ENCODE data around the gene ABCF2. TPM values are rescaled to one million over a fixed set of nuclear protein-coding genes. Genes with fewer than 3 reads are reported as not detected.

The ABCF2 gene
- total RNA-seq, 1 experiment from 2014 or later: 63.7 TPM

DNA sequence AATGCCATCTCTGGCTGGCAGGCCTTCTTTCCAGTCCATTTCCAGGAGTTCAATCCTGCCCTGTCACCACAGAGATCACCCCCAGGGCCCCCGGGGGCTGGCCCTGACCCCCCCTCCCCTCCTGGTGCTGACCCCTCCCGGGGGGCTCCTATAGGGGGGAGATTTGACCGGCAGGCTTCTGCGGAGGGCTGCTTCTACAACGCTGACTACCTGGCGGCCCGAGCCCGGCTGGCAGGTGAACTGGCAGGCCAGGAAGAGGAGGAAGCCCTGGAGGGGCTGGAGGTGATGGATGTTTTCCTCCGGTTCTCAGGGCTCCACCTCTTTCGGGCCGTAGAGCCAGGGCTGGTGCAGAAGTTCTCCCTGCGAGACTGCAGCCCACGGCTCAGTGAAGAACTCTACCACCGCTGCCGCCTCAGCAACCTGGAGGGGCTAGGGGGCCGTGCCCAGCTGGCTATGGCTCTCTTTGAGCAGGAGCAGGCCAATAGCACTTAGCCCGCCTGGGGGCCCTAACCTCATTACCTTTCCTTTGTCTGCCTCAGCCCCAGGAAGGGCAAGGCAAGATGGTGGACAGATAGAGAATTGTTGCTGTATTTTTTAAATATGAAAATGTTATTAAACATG, 11.3 kb upstream of the ABCF2 start:
- no peak for ATAC-seq
- Histone ChIP-seq H2AFZ (ENCODE audit: low read depth, low read length, poor library complexity, severe bottlenecking) (no peak overlapping the region), H3K4me3 (replicated peaks in 1 of 2; ENCODE audit: low read depth in 1 of 2, low read length in 2 of 2) (no peak overlapping the region), H3K9ac (ENCODE audit: low read length) (no peak overlapping the region), H3K27me3 (ENCODE audit: insufficient read depth, low read length) (no peaks in the 10 kb centered on the region), H3K4me1 (ENCODE audit: control insufficient read depth in 1 of 2, insufficient read depth in 2 of 2, low read length in 2 of 2) (peaks cover 6 to 17% of the 10 kb centered on the region in 2 experiments; a peak in 3 of 4 replicates), H4K20me1 (ENCODE audit: insufficient read depth) (no peaks in the 10 kb centered on the region), H3K9me2 (ENCODE audit: insufficient read depth) (no peaks in the 10 kb centered on the region), H3K79me2 (ENCODE audit: insufficient read depth, low read length) (peaks cover 24% of the 10 kb centered on the region), H3K9me3 (ENCODE audit: control insufficient read depth in 1 of 2, insufficient read depth in 1 of 2, low read depth in 1 of 2, low read length in 2 of 2) (no peaks in the 10 kb centered on the region), H3K27ac (ENCODE audit: low read depth, low read length) (no peak overlapping the region), H3K4me2 (ENCODE audit: low read length) (no peak overlapping the region), H3K36me3 (ENCODE audit: control insufficient read depth in 1 of 2, insufficient read depth in 2 of 2, low read length in 2 of 2) (peaks cover 18 to 31% of the 10 kb centered on the region in 2 experiments)
- RAD21 ChIA-PET (ENCODE audit: low non-redundant PET in 1 of 2, low total read pairs in 2 of 2, uncharacterized antibody in 2 of 2, unreplicated experiment in 2 of 2): no interaction called here
- no peak for DNase-seq (ENCODE audit: low read depth, low spot score)
- no TSS peak for BruUV-seq (replicated peaks)
- TF ChIP-seq, protein P1, sequence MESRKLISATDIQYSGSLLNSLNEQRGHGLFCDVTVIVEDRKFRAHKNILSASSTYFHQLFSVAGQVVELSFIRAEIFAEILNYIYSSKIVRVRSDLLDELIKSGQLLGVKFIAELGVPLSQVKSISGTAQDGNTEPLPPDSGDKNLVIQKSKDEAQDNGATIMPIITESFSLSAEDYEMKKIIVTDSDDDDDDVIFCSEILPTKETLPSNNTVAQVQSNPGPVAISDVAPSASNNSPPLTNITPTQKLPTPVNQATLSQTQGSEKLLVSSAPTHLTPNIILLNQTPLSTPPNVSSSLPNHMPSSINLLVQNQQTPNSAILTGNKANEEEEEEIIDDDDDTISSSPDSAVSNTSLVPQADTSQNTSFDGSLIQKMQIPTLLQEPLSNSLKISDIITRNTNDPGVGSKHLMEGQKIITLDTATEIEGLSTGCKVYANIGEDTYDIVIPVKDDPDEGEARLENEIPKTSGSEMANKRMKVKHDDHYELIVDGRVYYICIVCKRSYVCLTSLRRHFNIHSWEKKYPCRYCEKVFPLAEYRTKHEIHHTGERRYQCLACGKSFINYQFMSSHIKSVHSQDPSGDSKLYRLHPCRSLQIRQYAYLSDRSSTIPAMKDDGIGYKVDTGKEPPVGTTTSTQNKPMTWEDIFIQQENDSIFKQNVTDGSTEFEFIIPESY (IDR thresholded peaks at IDR 0.05; ENCODE audit: extremely low read depth, insufficient replicate concordance, low read length): no peak
- no peak for TF ChIP-seq POLR2A (IDR thresholded peaks at IDR 0.05; ENCODE audit: borderline replicate concordance, extremely low read depth, insufficient read depth, insufficient read length)
- no peak for TF ChIP-seq EZH2 (IDR thresholded peaks at IDR 0.05)
- TF ChIP-seq CEBPB (IDR thresholded peaks at IDR 0.05; ENCODE audit: low read depth): no peak
- TF ChIP-seq JUND (IDR thresholded peaks at IDR 0.05): no peak
- no peak for TF ChIP-seq RAD21 (IDR thresholded peaks at IDR 0.05; ENCODE audit: low read depth)
- no peak for TF ChIP-seq SP1 (IDR thresholded peaks at IDR 0.05; ENCODE audit: low read depth)
- TF ChIP-seq ZNF274 (IDR thresholded peaks at IDR 0.05; ENCODE audit: low read depth, low read length): no peak
- no peak for TF ChIP-seq ZFX (IDR thresholded peaks at IDR 0.05)
- TF ChIP-seq SIN3A (IDR thresholded peaks at IDR 0.05; ENCODE audit: low read depth): no peak
- no peak for TF ChIP-seq POLR2AphosphoS5 (IDR thresholded peaks at IDR 0.05; ENCODE audit: low read depth, low read length)
- no peak for TF ChIP-seq CBX3 (IDR thresholded peaks at IDR 0.05; ENCODE audit: low read depth)
- no peak for TF ChIP-seq EGR1 (IDR thresholded peaks at IDR 0.05; ENCODE audit: low read depth)
- no peak for TF ChIP-seq FOSL1 (IDR thresholded peaks at IDR 0.05; ENCODE audit: low read depth)
- TF ChIP-seq, protein P2, sequence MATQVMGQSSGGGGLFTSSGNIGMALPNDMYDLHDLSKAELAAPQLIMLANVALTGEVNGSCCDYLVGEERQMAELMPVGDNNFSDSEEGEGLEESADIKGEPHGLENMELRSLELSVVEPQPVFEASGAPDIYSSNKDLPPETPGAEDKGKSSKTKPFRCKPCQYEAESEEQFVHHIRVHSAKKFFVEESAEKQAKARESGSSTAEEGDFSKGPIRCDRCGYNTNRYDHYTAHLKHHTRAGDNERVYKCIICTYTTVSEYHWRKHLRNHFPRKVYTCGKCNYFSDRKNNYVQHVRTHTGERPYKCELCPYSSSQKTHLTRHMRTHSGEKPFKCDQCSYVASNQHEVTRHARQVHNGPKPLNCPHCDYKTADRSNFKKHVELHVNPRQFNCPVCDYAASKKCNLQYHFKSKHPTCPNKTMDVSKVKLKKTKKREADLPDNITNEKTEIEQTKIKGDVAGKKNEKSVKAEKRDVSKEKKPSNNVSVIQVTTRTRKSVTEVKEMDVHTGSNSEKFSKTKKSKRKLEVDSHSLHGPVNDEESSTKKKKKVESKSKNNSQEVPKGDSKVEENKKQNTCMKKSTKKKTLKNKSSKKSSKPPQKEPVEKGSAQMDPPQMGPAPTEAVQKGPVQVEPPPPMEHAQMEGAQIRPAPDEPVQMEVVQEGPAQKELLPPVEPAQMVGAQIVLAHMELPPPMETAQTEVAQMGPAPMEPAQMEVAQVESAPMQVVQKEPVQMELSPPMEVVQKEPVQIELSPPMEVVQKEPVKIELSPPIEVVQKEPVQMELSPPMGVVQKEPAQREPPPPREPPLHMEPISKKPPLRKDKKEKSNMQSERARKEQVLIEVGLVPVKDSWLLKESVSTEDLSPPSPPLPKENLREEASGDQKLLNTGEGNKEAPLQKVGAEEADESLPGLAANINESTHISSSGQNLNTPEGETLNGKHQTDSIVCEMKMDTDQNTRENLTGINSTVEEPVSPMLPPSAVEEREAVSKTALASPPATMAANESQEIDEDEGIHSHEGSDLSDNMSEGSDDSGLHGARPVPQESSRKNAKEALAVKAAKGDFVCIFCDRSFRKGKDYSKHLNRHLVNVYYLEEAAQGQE (IDR thresholded peaks at IDR 0.05; ENCODE audit: low read depth): no peak
- TF ChIP-seq, protein P3, sequence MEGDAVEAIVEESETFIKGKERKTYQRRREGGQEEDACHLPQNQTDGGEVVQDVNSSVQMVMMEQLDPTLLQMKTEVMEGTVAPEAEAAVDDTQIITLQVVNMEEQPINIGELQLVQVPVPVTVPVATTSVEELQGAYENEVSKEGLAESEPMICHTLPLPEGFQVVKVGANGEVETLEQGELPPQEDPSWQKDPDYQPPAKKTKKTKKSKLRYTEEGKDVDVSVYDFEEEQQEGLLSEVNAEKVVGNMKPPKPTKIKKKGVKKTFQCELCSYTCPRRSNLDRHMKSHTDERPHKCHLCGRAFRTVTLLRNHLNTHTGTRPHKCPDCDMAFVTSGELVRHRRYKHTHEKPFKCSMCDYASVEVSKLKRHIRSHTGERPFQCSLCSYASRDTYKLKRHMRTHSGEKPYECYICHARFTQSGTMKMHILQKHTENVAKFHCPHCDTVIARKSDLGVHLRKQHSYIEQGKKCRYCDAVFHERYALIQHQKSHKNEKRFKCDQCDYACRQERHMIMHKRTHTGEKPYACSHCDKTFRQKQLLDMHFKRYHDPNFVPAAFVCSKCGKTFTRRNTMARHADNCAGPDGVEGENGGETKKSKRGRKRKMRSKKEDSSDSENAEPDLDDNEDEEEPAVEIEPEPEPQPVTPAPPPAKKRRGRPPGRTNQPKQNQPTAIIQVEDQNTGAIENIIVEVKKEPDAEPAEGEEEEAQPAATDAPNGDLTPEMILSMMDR (IDR thresholded peaks at IDR 0.05 in 2 of 3, conservative IDR thresholded peaks at IDR 0.05 in 1 of 3; ENCODE audit: borderline replicate concordance in 1 of 3, insufficient read depth in 1 of 3, low read depth in 2 of 3, low read length in 2 of 3): no peak
- TF ChIP-seq, protein P4, sequence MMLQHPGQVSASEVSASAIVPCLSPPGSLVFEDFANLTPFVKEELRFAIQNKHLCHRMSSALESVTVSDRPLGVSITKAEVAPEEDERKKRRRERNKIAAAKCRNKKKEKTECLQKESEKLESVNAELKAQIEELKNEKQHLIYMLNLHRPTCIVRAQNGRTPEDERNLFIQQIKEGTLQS (IDR thresholded peaks at IDR 0.05): no peak
- no peak for TF ChIP-seq SRF (IDR thresholded peaks at IDR 0.05; ENCODE audit: low read depth)
- no peak for TF ChIP-seq ELF1 (IDR thresholded peaks at IDR 0.05; ENCODE audit: borderline replicate concordance, low read depth)
- TF ChIP-seq, protein P5, sequence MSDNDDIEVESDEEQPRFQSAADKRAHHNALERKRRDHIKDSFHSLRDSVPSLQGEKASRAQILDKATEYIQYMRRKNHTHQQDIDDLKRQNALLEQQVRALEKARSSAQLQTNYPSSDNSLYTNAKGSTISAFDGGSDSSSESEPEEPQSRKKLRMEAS (IDR thresholded peaks at IDR 0.05): no peak
- CTCF ChIA-PET: no interaction called here
- POLR2A ChIA-PET: no interaction called here
- intact Hi-C loops (cut with micrococcal nuclease): no loop called here
